Measurements from ENCODE around the gene OXA1L. TPM values are rescaled to one million over a fixed set of nuclear protein-coding genes. Genes with fewer than 3 reads are reported as not detected.
"Not testable (repeated sequence)": the region's sequence is repeated elsewhere in the genome, so short reads cannot be mapped to it uniquely, and the experiment has no call there.

The OXA1L gene
- total and polyA plus RNA-seq, 9 donors = 171 to 242 (median 198) TPM

DNA sequence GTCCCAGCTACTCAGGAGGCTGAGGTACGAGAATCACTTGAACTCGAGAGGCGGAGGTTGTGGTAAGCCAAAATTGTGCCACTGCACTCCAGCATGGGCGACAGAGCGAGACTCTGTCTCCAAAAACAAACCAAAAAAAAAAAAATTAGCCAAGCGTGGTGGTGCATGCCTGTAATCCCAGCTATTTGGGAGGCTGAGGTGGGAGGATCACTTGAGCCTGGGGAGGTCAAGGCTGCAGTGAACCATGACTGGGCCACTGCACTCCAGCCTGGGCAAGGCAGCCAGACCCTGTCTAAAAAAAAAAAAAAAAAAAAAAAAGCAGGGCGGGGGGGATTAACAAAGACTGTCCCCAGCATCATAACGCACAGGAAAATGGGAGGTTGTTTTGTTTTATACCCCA, 10.4 kb downstream of the OXA1L start:
- not testable (repeated sequence) for H3K9me3 ChIP-seq (replicated peaks; ENCODE audit: control insufficient read depth, low read depth, low read length); H3K4me3 ChIP-seq (ENCODE audit: low read length); H3K27me3 ChIP-seq (ENCODE audit: control insufficient read depth, insufficient read depth, low read length); DNase-seq; H3K27ac ChIP-seq (ENCODE audit: low read length)
- WGBS (ENCODE audit: insufficient coverage) = 100% methylated on average over 3 of the region's 8 CpGs
- Histone ChIP-seq H3K4me1 (ENCODE audit: control insufficient read depth, insufficient read depth, low read length) (peaks cover 12% of the 10 kb centered on the region), H3K36me3 (ENCODE audit: control insufficient read depth, insufficient read depth, low read length) (peaks cover 33% of the 10 kb centered on the region)

DNA sequence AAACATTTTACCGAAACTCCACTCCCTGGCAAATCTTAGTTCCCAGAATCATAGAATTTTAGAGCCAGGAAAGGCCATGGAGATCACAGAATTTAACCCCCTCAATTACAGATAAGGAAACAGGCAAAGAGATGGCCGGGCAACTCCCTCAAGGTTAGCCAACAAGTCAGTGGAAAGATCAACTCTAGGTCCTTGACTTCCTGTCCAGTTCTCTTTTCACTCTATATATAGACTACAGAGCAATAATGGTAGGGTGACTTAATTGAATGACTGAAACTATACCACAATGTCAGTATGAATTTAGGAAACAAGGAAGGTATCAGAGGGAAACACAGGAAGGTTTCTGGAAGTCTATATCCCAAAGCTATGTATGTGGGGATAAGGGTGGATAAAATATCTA, 11.6 kb downstream of the OXA1L start:
- H3K27ac ChIP-seq (ENCODE audit: low read length) = no peak overlapping the region
- H3K4me1 ChIP-seq (ENCODE audit: control insufficient read depth, insufficient read depth, low read length) = peaks cover 12% of the 10 kb centered on the region
- H3K4me3 ChIP-seq (ENCODE audit: low read length) = no peak overlapping the region
- no peaks in the 10 kb centered on the region for H3K9me3 ChIP-seq (replicated peaks; ENCODE audit: control insufficient read depth, low read depth, low read length)
- H3K36me3 ChIP-seq (ENCODE audit: control insufficient read depth, insufficient read depth, low read length) = peaks cover 27% of the 10 kb centered on the region
- 78% methylated on average over 1 of the region's 2 CpGs for WGBS (ENCODE audit: insufficient coverage)
- H3K27me3 ChIP-seq (ENCODE audit: control insufficient read depth, insufficient read depth, low read length) = no peaks in the 10 kb centered on the region
- no peak for DNase-seq

DNA sequence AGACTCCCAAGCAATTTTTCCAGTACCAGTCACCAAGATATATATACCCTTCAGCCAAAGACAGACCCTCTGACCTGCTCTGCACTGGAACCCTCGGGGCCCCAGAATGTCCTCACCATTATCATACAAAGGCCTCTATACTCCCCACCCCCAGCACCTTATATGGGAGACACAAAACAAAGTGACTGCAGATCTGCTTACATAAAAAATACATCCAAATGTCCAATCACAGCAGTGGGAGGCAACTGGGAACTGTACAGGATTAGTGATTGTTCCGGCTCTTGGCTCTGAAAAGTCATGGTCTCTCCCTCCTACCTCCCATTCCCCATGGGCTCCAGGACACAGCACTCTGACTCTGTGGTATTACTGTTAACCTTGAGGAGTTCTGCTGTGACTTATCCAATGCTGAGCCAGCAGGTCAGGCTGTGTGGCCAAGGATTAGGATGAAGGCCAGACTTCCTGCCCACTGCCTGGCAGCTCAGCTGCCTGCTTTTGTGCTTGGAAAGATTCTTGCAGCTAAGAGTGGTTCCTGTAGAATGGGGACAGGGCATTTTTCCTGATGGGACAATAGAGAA, 13.7 kb downstream of the OXA1L start:
- Histone ChIP-seq H3K4me1 (ENCODE audit: control insufficient read depth, insufficient read depth, low read length) (peaks cover 12% of the 10 kb centered on the region), H3K36me3 (ENCODE audit: control insufficient read depth, insufficient read depth, low read length) (peaks cover 12% of the 10 kb centered on the region), H3K9me3 (replicated peaks; ENCODE audit: control insufficient read depth, low read depth, low read length) (no peaks in the 10 kb centered on the region), H3K4me3 (ENCODE audit: low read length) (no peak overlapping the region), H3K27ac (ENCODE audit: low read length) (no peak overlapping the region), H3K27me3 (ENCODE audit: control insufficient read depth, insufficient read depth, low read length) (no peaks in the 10 kb centered on the region)
- DNase-seq = no peak
- WGBS (ENCODE audit: insufficient coverage) = 57% methylated on average over 1 of the region's 2 CpGs

DNA sequence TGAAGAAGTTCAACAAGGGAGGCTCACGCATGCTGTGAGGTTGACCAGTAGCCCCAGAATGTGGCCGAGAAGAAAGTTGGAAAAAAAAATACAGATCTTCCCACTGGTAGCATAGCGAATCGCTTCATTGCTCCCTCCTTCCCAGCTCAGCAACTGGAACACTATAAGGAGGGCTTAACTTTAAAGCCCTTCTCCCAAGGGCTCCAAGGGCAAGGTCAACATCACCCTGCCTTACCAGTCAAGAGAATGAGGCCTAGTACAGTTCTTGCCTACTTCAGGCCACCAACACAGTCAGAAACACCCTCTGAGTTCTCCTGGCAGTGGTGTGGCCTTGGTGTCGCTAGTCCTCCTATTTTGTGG, 14.4 kb downstream of the OXA1L start:
- Histone ChIP-seq H3K36me3 (ENCODE audit: control insufficient read depth, insufficient read depth, low read length) (peaks cover 10% of the 10 kb centered on the region), H3K9me3 (replicated peaks; ENCODE audit: control insufficient read depth, low read depth, low read length) (no peaks in the 10 kb centered on the region), H3K4me1 (ENCODE audit: control insufficient read depth, insufficient read depth, low read length) (peaks cover 12% of the 10 kb centered on the region), H3K27me3 (ENCODE audit: control insufficient read depth, insufficient read depth, low read length) (no peaks in the 10 kb centered on the region), H3K27ac (ENCODE audit: low read length) (no peak overlapping the region), H3K4me3 (ENCODE audit: low read length) (no peak overlapping the region)
- 82% methylated on average over 3 of the region's 5 CpGs for WGBS (ENCODE audit: insufficient coverage)
- no peak for DNase-seq

DNA sequence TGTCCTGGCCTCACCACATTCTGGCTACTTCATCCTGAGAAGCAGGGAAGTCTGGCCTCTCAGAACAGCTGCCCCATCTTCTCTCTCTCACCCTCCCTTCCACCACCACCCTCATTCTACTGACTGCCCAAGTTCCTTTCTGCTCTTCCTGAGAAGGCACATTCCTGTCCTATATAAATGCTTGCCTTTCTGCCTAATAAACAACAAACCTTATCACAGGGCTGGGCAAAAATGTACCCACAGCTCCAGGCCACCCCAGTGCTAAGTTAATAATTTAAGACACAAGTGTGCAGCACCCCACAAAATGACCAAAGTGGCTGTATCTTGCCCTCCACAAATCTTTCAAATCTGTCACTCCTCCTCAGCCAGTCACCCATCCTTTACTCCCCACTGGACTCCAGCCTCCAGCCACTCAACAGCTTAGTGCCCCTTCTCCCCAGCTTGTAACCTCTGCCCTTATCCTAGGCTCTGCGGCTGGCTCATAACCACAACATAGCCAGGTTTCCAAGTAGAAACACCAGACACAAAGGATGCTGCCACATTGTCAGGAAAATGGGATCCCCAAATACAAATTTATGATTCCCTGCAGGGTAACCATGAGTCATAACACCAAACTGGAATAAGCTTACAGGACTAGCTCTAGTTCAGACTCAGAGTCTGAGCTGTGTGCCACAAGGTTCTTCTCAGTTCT, 15.0 kb downstream of the OXA1L start:
- no peak overlapping the region for H3K4me3 ChIP-seq (ENCODE audit: low read length)
- peaks cover 12% of the 10 kb centered on the region for H3K4me1 ChIP-seq (ENCODE audit: control insufficient read depth, insufficient read depth, low read length)
- no peaks in the 10 kb centered on the region for H3K9me3 ChIP-seq (replicated peaks; ENCODE audit: control insufficient read depth, low read depth, low read length)
- H3K36me3 ChIP-seq (ENCODE audit: control insufficient read depth, insufficient read depth, low read length) = peaks cover 4% of the 10 kb centered on the region
- DNase-seq = peak; percentile 12
- no peaks in the 10 kb centered on the region for H3K27me3 ChIP-seq (ENCODE audit: control insufficient read depth, insufficient read depth, low read length)
- H3K27ac ChIP-seq (ENCODE audit: low read length) = no peak overlapping the region
- 0% methylated on average over 1 of the region's 1 CpG for WGBS (ENCODE audit: insufficient coverage)

DNA sequence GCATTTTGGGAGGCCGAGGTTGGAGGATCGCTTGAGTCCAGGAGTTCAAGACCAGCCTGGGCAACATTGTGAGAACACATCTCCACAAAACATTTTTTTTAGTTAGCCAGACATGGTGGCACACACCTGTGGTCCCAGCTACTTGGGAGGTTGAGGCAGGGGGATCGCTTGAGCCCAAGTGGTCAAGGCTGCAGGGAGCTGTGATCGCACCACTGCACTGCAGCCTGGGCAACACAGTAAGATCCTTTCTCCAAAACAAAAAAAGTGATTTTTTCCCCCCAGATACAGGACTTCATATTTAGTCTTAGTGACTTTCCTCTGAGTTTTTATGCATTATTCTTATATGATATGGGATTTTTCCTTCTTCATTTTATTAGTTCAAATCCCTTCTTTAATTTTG, 20.2 kb downstream of the OXA1L start:
- Histone ChIP-seq H3K27ac (ENCODE audit: low read length) (no peak overlapping the region), H3K9me3 (replicated peaks; ENCODE audit: control insufficient read depth, low read depth, low read length) (no peaks in the 10 kb centered on the region), H3K27me3 (ENCODE audit: control insufficient read depth, insufficient read depth, low read length) (no peaks in the 10 kb centered on the region), H3K36me3 (ENCODE audit: control insufficient read depth, insufficient read depth, low read length) (no peaks in the 10 kb centered on the region), H3K4me3 (ENCODE audit: low read length) (no peak overlapping the region), H3K4me1 (ENCODE audit: control insufficient read depth, insufficient read depth, low read length) (peaks cover 3% of the 10 kb centered on the region)
- no peak for DNase-seq
- no CpG with 5 or more reads among the region's 4 CpGs for WGBS (ENCODE audit: insufficient coverage)

DNA sequence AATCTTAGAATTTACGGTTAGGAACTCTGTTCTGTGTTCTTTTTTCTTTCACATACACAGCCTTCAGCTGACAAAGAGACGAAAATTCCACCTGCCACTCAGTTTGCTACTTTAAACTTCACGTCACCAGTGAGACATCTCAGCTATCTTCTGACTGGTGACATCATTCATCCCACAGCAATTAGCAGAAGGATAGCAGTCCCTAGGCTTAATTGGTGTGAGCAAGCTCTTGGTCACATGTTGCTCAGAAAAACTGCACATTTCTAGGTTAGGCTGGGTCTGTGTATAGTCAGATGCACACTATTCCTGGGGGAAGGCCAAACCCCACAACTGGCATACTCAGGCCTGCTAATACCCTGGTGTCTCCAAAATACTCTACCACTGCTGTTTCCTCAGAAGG, 24.8 kb downstream of the OXA1L start:
- Histone ChIP-seq H3K9me3 (replicated peaks; ENCODE audit: control insufficient read depth, low read depth, low read length) (no peaks in the 10 kb centered on the region), H3K4me3 (ENCODE audit: low read length) (no peak overlapping the region), H3K36me3 (ENCODE audit: control insufficient read depth, insufficient read depth, low read length) (no peaks in the 10 kb centered on the region), H3K4me1 (ENCODE audit: control insufficient read depth, insufficient read depth, low read length) (peaks cover 3% of the 10 kb centered on the region), H3K27me3 (ENCODE audit: control insufficient read depth, insufficient read depth, low read length) (peaks cover 2% of the 10 kb centered on the region), H3K27ac (ENCODE audit: low read length) (peak overlapping the region; percentile 23)
- peak; percentile 44 for DNase-seq
- 92% methylated on average over 2 of the region's 3 CpGs for WGBS (ENCODE audit: insufficient coverage)

DNA sequence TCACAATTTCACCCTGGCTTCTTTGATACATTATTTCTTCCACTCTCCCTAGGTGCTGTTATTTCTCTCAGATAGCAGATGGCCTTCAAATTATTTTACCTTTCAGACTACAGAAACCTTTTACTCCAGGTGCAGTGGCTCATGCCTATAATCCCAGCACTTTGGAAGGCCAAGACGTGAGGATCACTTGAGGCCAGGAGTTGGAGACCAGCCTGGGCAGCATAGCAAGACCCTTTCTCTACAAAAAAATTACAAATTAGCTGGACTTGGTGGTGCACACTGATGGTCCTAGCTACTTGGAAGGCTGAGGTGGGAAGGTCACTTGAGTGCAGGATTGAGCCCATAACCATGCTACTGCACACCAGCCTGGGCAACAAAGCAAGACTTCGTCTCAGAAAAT, 25.7 kb downstream of the OXA1L start:
- no CpG with 5 or more reads among the region's 2 CpGs for WGBS (ENCODE audit: insufficient coverage)
- no peaks in the 10 kb centered on the region for H3K36me3 ChIP-seq (ENCODE audit: control insufficient read depth, insufficient read depth, low read length)
- peaks cover 3% of the 10 kb centered on the region for H3K4me1 ChIP-seq (ENCODE audit: control insufficient read depth, insufficient read depth, low read length)
- no peaks in the 10 kb centered on the region for H3K9me3 ChIP-seq (replicated peaks; ENCODE audit: control insufficient read depth, low read depth, low read length)
- no peak for DNase-seq
- peaks cover 2% of the 10 kb centered on the region for H3K27me3 ChIP-seq (ENCODE audit: control insufficient read depth, insufficient read depth, low read length)
- no peak overlapping the region for H3K27ac ChIP-seq (ENCODE audit: low read length)
- H3K4me3 ChIP-seq (ENCODE audit: low read length) = no peak overlapping the region

DNA sequence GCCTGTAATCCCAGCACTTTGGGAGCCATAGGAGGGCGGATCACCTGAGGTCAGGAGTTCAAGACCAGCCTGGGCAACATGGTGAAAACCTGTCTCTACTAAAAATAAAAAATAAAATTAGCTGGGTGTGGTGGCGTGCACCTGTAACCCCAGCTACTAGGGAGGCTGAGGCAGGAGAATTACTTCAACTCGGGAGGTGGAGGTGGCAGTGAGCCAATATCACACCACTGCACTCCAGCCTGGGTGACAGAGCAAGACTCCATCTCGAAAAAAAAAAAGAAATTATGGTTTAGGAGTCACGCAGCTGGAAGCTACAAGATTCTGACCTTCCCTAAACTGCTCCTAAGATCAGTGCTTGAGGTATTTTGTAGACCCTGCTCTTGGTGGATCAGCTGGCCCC, 27.1 kb downstream of the OXA1L start:
- not testable (repeated sequence) for H3K36me3 ChIP-seq (ENCODE audit: control insufficient read depth, insufficient read depth, low read length); DNase-seq; H3K27ac ChIP-seq (ENCODE audit: low read length); H3K27me3 ChIP-seq (ENCODE audit: control insufficient read depth, insufficient read depth, low read length); H3K9me3 ChIP-seq (replicated peaks; ENCODE audit: control insufficient read depth, low read depth, low read length); H3K4me3 ChIP-seq (ENCODE audit: low read length); H3K4me1 ChIP-seq (ENCODE audit: control insufficient read depth, insufficient read depth, low read length)
- WGBS (ENCODE audit: insufficient coverage) = no CpG with 5 or more reads among the region's 5 CpGs

DNA sequence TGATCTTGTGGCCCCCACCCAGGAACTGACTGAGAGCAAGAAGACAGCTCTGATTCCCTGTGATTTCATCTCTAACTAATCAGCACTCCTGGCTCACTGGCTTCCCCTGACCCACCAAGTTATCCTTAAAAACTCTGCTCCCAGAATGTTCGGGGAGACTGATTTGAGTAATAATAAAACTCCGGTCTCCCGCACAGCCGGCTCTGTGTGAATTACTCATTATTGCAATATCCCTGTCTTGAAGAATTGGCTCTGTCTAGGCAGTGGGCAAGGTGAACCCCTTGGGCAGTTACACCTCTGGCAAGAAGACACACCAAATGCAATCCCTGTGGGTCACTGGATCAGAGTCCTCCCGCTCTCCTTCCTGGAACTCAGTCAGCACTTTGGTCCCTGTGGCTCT, 27.5 kb downstream of the OXA1L start:
- H3K36me3 ChIP-seq (ENCODE audit: control insufficient read depth, insufficient read depth, low read length) = no peaks in the 10 kb centered on the region
- peaks cover 3% of the 10 kb centered on the region for H3K4me1 ChIP-seq (ENCODE audit: control insufficient read depth, insufficient read depth, low read length)
- H3K4me3 ChIP-seq (ENCODE audit: low read length) = no peak overlapping the region
- 57% methylated on average over 1 of the region's 5 CpGs for WGBS (ENCODE audit: insufficient coverage)
- H3K27me3 ChIP-seq (ENCODE audit: control insufficient read depth, insufficient read depth, low read length) = peaks cover 2% of the 10 kb centered on the region
- no peak for DNase-seq
- no peaks in the 10 kb centered on the region for H3K9me3 ChIP-seq (replicated peaks; ENCODE audit: control insufficient read depth, low read depth, low read length)
- no peak overlapping the region for H3K27ac ChIP-seq (ENCODE audit: low read length)

DNA sequence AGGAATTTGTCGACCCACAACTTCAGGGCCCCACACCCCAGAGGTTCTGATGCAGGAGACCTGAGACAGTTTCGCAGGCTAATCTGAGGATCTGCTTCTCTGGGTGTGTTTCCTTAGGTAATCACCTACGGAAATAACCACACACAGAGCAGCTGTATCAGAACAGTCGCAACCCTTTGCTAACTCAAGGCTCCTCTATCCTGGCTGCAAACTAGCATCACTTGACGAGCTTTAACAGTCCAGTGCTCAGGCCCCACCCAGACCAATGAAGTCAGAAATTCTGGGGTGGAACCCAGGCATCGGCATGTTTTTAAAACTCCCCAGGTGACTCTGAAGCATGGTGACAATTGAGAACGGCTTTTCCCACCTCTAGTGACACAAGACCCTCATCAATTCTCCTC, 28.1 kb downstream of the OXA1L start:
- 75% methylated on average over 6 of the region's 7 CpGs for WGBS (ENCODE audit: insufficient coverage)

More for the DNA sequence above, 28.1 kb downstream of the OXA1L start:
- Histone ChIP-seq H3K27me3 (ENCODE audit: control insufficient read depth, insufficient read depth, low read length) (peaks cover 2% of the 10 kb centered on the region), H3K4me3 (ENCODE audit: low read length) (no peak overlapping the region), H3K9me3 (replicated peaks; ENCODE audit: control insufficient read depth, low read depth, low read length) (no peaks in the 10 kb centered on the region), H3K4me1 (ENCODE audit: control insufficient read depth, insufficient read depth, low read length) (peaks cover 3% of the 10 kb centered on the region), H3K27ac (ENCODE audit: low read length) (no peak overlapping the region), H3K36me3 (ENCODE audit: control insufficient read depth, insufficient read depth, low read length) (no peaks in the 10 kb centered on the region)
- no peak for DNase-seq
